Smooth muscle cell (in vitro differentiated cells): ENCODE data around the gene SPOCK1. TPM values are rescaled to one million over a fixed set of nuclear protein-coding genes. Genes with fewer than 3 reads are reported as not detected.

ENCODE experiments used
- DNase-seq: peaks from one replicate; lab custom pipeline; 2025; ENCODE audit not compliant: unreplicated experiment; lab: John Stamatoyannopoulos, UW
- H2AFZ ChIP-seq: fragments of 200-600 bp; sonication (generic); 2 replicates; pipeline ENCODE4 v1.6.0; 2016; ENCODE audit warnings: antibody characterized with exemption, low read depth, mild to moderate bottlenecking
- H3F3A ChIP-seq: fragments of 200-600 bp; sonication (generic); 2 replicates; pipeline ENCODE4 v1.6.0; 2017; ENCODE audit warnings: antibody characterized with exemption, low read depth
- H3K27ac ChIP-seq: fragments of 200-600 bp; sonication (generic); 2 replicates; pipeline ENCODE4 v1.5.1; 2016; ENCODE audit warnings: low read depth, mild to moderate bottlenecking
- H3K27me3 ChIP-seq: fragments of 200-600 bp; sonication (generic); 2 replicates; pipeline ENCODE4 v1.6.1; 2016; ENCODE audit warnings: low read depth, mild to moderate bottlenecking
- H3K36me3 ChIP-seq: fragments of 200-600 bp; sonication (generic); 2 replicates; pipeline ENCODE4 v1.5.1; 2016; ENCODE audit warnings: low read depth
- H3K4me1 ChIP-seq: fragments of 200-600 bp; sonication (generic); 2 replicates; pipeline ENCODE4 v1.5.1; 2016; ENCODE audit warnings: low read depth
- H3K4me2 ChIP-seq: fragments of 200-600 bp; sonication (generic); 2 replicates; pipeline ENCODE4 v1.6.0; 2016; ENCODE audit warnings: mild to moderate bottlenecking
- H3K4me3 ChIP-seq: fragments of 200-600 bp; sonication (generic); 2 replicates; pipeline ENCODE4 v1.5.1; 2016; ENCODE audit warnings: mild to moderate bottlenecking
- H3K79me2 ChIP-seq: fragments of 200-600 bp; sonication (generic); 2 replicates; pipeline ENCODE4 v1.6.0; 2016; ENCODE audit warnings: low read depth, mild to moderate bottlenecking
- H3K9ac ChIP-seq: fragments of 200-600 bp; sonication (generic); 2 replicates; pipeline ENCODE4 v1.6.0; 2016; ENCODE audit warnings: low read depth
- H3K9me3 ChIP-seq: fragments of 200-600 bp; sonication (generic); replicated peaks from 2 replicates; pipeline ENCODE4 v1.5.1; 2016; ENCODE audit warnings: low read depth
- H4K20me1 ChIP-seq: fragments of 200-600 bp; sonication (generic); 2 replicates; pipeline ENCODE4 v1.6.0; 2016; ENCODE audit warnings: low read depth
- WGBS: methylation state at CpG from one replicate; pipeline ENCODE4 v1.1.7; 2016; ENCODE audit warnings: low lambda C conversion rate; 5-methylcytosine and 5-hydroxymethylcytosine counted together
- polyA plus RNA-seq: library from polyadenylated mRNA; unstranded; fragments of >200 nt; fragmentation: Nextera tagmentation; extraction: Ambion mirVana; gene quantifications from 2 replicates; pipeline ENCODE4 v1.2.1, GENCODE V29; 2016
- total RNA-seq: library from RNA; depleted of rRNA; stranded (reverse); fragments of >200 nt; gene quantifications from 2 replicates; pipeline ENCODE4 v1.2.3, GENCODE V29; 2014
- TF ChIP-seq, protein P1 (sequence below): fragments of 200-600 bp; sonication (generic); IDR thresholded peaks from 2 replicates; pipeline ENCODE4 v1.5.1; 2017; ENCODE audit warnings: borderline replicate concordance, mild to moderate bottlenecking, antibody characterized with exemption; ENCODE audit not compliant: insufficient read depth, poor library complexity, severe bottlenecking

SPOCK1 gene
- total and polyA plus RNA-seq, 2 experiments from 2014 or later: 56.2 to 80.0 TPM

DNA sequence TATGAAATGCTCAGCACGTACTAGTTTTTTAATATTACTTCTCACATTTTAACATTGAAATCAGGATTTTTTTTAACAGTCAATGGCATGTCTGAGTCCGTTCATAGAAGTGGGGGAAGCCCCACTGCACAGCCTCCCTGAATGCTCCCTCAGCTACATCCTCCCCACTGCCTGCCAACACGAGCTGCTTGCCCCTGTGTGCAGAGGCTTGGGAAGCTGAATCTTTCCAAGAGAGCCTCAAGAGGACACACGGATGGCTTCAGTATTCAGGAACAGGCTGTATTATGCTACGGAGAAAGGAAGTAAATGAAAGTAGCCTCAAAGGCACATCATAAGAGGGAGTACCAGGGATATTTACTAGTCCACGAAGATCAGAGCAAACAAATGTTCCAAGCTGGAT is 248.7 kb downstream of the SPOCK1 start:
- DNase-seq: no peak

DNA sequence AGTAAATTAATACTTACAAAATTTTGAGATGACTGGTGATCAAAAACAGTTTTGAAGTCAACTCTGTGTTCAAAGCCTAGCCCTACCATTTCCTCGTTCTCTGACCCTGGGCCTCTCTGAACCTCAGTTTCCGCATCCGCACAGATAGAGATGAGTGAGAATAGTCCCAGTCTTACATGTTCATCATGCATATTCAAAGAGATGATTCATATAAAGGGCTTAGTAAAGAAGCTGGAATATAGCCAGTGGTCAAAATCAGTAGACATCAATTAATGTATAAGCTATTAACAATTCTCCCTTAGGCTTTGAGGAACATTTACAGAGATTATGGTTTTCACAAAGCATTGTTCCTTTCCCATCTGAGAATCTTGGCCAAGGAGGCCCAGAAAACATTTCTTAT is 250.6 kb downstream of the SPOCK1 start:
- Histone ChIP-seq H3K27ac (no peak overlapping the region), H4K20me1 (no peaks in the 10 kb centered on the region), H3K36me3 (no peaks in the 10 kb centered on the region), H3K4me3 (no peak overlapping the region), H3K4me2 (no peak overlapping the region), H3K4me1 (no peaks in the 10 kb centered on the region), H3K27me3 (no peaks in the 10 kb centered on the region), H3K79me2 (no peaks in the 10 kb centered on the region), H3F3A (no peaks in the 10 kb centered on the region), H3K9me3 (no peaks in the 10 kb centered on the region), H2AFZ (no peak overlapping the region), H3K9ac (no peak overlapping the region)
- TF ChIP-seq, protein P1, sequence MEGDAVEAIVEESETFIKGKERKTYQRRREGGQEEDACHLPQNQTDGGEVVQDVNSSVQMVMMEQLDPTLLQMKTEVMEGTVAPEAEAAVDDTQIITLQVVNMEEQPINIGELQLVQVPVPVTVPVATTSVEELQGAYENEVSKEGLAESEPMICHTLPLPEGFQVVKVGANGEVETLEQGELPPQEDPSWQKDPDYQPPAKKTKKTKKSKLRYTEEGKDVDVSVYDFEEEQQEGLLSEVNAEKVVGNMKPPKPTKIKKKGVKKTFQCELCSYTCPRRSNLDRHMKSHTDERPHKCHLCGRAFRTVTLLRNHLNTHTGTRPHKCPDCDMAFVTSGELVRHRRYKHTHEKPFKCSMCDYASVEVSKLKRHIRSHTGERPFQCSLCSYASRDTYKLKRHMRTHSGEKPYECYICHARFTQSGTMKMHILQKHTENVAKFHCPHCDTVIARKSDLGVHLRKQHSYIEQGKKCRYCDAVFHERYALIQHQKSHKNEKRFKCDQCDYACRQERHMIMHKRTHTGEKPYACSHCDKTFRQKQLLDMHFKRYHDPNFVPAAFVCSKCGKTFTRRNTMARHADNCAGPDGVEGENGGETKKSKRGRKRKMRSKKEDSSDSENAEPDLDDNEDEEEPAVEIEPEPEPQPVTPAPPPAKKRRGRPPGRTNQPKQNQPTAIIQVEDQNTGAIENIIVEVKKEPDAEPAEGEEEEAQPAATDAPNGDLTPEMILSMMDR: no peak
- WGBS: 97% methylated on average over 3 of the region's 3 CpGs
- DNase-seq: no peak

More for the DNA sequence above, 248.7 kb downstream of the SPOCK1 start:
- no peaks in the 10 kb centered on the region for H3K36me3 ChIP-seq
- H3F3A ChIP-seq: no peaks in the 10 kb centered on the region
- no peak overlapping the region for H3K4me3 ChIP-seq
- H3K4me1 ChIP-seq: no peaks in the 10 kb centered on the region
- no peaks in the 10 kb centered on the region for H3K9me3 ChIP-seq
- H3K27me3 ChIP-seq: no peaks in the 10 kb centered on the region
- no peaks in the 10 kb centered on the region for H4K20me1 ChIP-seq
- no peak overlapping the region for H3K27ac ChIP-seq
- H3K79me2 ChIP-seq: no peaks in the 10 kb centered on the region
- TF ChIP-seq, protein P1: no peak
- WGBS: 85% methylated on average over 6 of the region's 6 CpGs
- no peak overlapping the region for H3K4me2 ChIP-seq
- H3K9ac ChIP-seq: no peak overlapping the region
- H2AFZ ChIP-seq: no peak overlapping the region

DNA sequence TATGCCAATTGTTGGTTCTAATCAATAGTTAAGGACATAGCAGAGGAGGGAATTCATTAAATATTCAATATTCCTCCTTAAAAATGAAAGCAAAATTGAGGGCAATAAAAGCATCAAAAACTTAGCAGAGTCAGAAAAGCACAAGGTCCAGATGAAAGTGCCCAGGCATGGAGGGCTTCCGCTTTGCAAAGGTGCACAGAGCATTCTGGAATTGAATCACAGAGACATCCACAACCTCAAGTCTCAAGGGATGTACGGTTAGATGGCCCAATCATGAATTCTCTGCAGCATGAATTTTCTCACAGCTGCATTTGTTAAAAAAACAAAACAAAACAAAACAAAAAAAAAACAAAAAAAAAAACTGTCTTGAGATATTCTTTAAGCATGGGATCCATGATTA is 253.7 kb downstream of the SPOCK1 start:
- WGBS: 93% methylated on average over 2 of the region's 2 CpGs
- no peak for DNase-seq
- no peaks in the 10 kb centered on the region for H3K27me3 ChIP-seq

DNA sequence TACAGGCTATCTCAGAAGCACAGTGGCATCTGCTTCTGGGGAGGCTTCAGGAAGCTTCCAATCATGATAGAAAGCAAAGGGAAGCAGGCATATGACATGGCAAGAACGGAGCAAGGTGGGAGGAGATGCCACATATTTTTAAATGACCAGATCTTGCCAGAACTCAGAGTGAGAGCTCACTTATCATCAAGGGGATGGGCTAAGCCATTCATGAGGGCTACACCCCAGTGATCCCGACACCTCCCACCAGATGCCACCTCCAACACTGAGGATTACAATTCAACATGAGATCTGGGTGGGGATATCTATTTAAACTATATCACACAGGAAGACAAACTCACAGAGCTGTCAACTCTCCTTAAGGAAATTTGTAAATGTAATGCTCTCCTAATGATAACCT is 258.8 kb downstream of the SPOCK1 start:
- H3K4me2 ChIP-seq: no peak overlapping the region
- H3K36me3 ChIP-seq: no peaks in the 10 kb centered on the region
- no peak overlapping the region for H2AFZ ChIP-seq
- no peaks in the 10 kb centered on the region for H3K4me1 ChIP-seq
- no peak overlapping the region for H3K4me3 ChIP-seq
- no peaks in the 10 kb centered on the region for H3K79me2 ChIP-seq
- no peak overlapping the region for H3K9ac ChIP-seq
- H3K27ac ChIP-seq: no peak overlapping the region
- TF ChIP-seq, protein P1: no peak
- H3K27me3 ChIP-seq: peaks cover 4% of the 10 kb centered on the region
- H4K20me1 ChIP-seq: no peaks in the 10 kb centered on the region
- WGBS: 87% methylated on average over 2 of the region's 2 CpGs
- H3F3A ChIP-seq: no peaks in the 10 kb centered on the region
- DNase-seq: no peak
- no peaks in the 10 kb centered on the region for H3K9me3 ChIP-seq

More for the DNA sequence above, 253.7 kb downstream of the SPOCK1 start:
- H3F3A ChIP-seq: no peaks in the 10 kb centered on the region
- no peaks in the 10 kb centered on the region for H3K79me2 ChIP-seq
- no peaks in the 10 kb centered on the region for H4K20me1 ChIP-seq
- no peak overlapping the region for H3K9ac ChIP-seq
- H3K4me2 ChIP-seq: no peak overlapping the region
- H3K4me3 ChIP-seq: no peak overlapping the region
- H3K4me1 ChIP-seq: no peaks in the 10 kb centered on the region
- H3K27ac ChIP-seq: no peak overlapping the region
- no peaks in the 10 kb centered on the region for H3K36me3 ChIP-seq
- H2AFZ ChIP-seq: no peak overlapping the region
- TF ChIP-seq, protein P1: no peak
- H3K9me3 ChIP-seq: no peaks in the 10 kb centered on the region
